ELF-1 (cell line): ENCODE measurements around the gene ELOVL4.

ENCODE experiments used
- DNase-seq: peaks from one replicate; pipeline ENCODE4 v3.0.0-alpha.2; 2016; ENCODE audit warnings: low read depth, low spot score

Gene ELOVL4

DNA sequence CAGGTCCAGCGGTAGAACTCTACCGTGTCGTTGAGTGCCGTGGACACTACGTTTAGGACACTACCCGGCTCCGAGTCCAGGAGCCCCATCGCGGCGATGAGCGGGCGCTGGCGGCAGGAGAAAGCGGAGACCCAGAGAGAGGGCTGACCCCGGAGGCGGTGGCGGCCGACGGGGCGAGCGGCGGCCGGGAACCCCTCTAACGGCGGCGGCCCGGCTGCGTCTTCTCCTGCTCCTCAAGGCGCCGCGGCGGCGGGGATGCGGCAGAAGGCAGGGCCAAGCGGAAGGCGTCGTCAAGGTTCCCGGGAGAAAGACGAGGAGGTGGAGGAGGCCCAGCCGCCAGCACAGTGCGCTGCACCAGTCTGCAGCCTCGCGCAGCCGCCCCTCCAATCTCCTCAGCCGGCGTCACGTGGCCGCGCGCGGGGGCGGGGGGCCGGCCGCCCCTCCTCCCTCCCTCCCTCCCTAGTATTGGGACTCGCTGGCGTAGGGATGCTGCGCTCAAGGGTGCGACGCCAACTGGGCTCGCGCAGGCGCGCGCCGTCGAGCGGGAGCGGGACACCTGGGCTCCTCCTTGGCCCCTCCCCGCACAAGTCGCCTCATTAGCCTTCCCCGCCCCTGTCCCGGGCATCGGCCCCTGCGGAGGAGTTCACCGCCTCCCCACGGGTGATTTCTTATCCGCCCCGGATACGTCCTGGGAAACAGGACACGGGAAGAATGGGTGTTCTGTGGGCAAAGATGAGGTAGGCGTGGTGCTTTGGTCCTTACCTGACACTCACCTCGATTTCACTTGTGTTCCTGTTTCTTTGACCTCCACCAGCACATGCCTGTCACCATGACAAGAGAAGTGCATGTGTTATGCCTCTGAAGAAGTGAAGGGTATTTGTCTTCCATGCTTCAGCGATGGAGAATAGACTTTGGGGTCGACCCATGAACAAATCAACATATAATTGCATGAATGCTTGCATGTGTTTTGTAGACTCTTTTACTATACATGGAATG, at the start of gene ELOVL4:
Gene ELOVL4 (minus strand): TSS at position 363 of the 996 bp plus-strand sequence. CDS start 274 bp downstream, at position 89.
- DNase-seq: peak; percentile 90

DNA sequence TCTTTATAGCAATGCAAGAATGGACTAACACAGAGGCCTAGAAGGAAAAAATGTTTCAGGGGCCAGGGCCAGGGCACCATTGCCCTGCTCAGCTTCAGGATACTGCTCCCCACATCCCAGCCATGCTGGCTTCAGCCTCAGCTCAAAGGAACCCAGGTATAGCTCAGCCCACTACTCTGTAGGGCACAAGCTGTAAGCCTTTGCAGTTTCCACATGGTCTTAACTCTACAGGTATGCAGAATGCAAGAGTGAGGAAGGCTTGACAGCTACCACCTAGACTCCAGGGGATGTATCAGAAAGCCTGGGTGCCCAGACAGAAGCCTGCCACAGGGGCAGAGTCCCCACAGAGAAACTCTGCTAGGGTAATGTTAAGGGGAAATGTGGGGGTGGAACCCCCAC, 46.6 kb upstream of the ELOVL4 start:
- no peak for DNase-seq

DNA sequence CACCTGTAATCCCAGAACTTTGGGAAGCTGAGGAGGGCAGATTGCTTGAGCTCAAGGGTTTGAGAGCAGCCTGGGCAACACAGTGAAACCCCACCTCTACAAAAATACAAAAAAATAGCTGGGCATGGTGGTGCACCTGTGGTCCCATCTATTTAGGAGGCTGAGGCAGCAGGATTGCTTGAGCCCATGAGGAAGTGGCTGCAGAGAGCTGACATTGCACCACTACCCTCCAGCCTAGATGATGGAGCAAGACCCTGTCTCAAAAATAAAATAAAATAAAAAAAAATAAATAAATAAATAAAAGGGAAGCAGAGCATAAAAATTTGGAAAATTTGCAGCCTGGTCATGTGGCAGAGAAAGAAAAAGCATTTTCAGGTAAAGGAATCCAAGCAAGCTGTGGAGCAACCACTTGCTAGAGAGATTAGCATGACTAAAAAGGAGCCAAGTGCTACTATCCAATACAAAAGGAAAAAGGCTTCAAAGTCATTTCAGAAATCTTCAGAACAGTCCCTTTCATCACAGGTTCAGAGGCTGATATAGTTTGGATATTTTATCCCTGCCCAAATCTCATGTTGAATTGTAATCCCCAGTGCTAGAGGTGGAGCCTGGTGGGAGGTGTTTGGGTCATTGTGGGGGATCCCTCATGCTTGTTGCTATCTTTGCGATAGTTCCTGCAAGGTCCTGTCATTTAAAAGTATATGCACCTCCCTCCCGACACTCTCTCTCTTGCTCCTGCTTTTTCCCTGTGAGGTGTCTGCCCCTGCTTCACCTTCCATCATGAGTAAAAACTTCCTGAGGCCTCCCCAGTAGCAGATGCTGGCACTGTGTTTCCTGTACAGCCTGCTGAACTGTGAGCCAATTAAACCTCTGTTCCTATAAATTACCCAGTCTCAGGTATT, 45.9 kb upstream of the ELOVL4 start:
- DNase-seq: peak; percentile 2

DNA sequence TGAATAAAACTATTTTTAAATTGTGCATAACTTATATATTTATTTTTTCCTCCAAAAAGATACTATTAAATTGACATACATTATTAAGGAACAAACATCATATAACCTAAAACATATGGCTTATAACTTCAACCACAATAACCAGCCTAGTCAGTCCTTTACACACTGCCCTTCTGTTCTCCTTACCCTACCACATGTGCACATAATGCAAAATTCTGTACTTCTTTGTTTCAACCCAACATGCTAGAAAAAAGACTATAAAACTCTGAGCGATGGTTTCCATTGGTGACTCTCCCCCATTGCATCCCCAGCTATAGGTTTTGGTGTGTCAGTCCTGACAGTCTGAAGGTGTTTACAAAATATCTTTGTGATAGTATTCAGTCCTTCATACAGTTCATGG, 42.3 kb upstream of the ELOVL4 start:
- no peak for DNase-seq

DNA sequence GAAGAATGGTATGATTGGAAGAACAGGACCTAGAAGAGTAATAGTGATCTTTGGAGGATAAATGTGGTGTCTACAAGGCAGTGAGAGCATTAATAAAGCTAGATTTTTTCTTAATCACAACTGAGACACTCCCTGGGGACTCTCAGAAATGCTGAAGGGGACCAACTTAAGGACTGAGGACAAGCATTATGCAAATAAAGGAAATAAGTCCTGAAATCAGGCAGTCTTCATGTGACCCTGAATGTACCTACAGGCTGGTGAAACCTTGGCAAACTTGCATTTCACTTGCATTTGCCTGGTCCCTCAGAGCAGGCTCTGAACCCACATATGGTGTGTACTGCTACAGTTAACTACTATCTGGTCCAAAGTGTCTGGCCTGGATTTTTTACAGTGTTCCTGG, 37.8 kb upstream of the ELOVL4 start:
- no peak for DNase-seq

DNA sequence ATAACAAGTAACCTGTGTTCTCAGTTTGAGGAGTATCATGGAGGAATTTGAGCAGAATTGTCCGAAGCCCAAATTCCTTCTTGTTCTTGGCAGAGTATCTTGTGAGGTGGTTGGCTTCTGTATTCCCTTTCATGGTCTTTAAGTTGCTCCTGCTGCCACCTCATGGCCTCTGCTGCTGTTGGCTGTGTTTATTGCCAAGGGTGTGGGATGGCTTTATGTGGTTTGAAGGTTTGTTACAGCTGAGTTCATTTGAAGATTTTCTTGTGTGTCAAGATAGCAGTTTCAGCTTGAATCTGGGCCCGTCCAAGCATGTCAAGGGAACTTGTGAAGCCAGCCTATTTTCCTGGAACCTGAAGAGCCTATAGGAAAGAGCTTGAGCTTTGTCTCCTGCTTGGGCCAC, 36.9 kb upstream of the ELOVL4 start:
- DNase-seq: peak; percentile 5

DNA sequence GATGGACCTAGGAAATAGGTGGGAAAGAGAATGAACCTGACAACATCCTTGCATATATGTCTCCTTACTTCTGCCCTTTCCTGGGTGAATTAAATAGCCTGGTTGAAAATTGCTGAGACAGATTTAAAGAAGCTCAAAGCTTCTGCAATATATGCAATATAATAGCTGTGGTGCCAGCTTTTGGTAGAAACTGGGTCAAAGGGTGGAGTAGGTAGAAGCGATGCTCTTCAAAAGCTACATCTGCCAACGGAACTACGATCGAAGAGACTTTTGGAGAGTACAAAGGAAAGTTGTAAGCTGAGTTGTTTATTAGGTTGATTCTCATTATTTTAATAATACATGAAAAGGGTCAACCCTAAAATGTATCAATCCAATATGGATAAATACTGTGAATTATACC, 34.3 kb upstream of the ELOVL4 start:
- no peak for DNase-seq

DNA sequence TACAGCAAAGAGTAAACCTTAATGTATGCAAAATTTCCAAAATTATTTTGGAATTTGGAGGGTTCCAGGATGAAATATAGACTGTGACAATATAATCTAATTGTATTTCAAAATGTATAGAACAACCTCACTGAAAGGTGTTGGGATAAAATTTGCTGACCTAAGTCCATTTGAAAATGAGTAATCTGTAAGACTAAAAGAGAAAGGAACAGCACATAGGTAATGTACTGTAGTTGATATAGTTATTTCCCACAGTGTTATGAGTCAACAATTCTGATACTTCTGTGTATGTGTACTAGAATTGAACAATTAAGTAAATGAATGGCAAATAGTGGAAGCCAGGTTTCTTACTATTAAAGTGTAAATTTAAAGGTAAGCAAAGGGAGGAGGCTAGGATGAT, 23.8 kb upstream of the ELOVL4 start:
- no peak for DNase-seq

DNA sequence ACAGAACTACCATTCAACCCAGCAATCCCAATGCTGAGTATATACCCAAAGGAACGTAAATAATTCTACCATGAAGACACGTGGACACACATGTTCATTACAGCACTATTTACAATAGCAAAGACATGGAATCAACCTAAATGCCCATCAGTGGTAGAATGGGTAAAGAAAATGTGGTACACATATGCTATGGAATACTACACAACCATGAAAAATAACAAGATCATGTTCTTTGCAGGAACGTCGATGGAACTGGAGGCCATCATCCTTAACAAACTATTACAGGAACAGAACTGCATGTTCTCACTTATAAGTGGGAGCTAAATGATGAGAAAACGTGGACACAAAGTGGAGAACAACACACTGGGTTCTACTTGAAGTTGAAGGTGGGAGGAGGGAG, 22.4 kb upstream of the ELOVL4 start:
- DNase-seq: no peak

DNA sequence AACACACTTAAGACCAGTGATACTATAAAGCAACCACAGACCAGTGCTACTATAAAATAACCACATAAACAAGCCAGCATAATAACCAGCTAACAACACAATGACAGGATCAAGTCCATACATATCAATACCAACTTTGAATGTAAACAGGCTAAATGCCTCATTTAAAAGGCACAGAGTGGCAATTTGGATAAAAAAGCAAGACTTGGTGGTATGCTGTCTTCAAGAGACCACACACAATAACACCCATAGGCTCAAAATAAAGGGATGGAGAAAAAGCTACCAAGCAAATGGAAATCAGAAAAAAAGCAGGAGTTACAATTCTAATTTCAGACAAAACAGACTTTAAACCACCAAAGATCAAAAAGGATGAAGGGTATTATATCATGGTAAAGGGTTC, 19.8 kb upstream of the ELOVL4 start:
- DNase-seq: no peak

DNA sequence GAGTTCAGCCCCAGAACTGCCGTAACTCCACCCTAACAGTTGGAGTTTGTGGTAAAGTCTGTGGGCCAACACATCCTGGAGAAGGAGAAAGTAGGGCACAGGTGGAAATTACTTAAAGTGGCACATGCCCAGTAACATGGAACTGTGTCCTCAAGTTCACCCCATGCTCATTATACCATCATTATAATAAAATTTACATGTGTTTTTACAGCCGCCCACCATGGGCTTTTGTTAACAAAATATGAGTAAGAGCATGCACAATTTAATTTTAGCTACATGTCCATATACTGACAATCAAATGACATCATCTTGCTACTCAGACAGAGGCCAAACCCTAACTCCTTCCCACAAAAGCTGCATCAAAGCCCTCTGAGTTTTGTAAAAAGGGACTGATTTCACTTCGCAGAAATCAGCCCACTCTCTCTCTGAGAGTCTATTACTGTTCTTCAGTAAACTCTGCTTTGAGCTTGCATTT, 17.3 kb upstream of the ELOVL4 start:
- no peak for DNase-seq

DNA sequence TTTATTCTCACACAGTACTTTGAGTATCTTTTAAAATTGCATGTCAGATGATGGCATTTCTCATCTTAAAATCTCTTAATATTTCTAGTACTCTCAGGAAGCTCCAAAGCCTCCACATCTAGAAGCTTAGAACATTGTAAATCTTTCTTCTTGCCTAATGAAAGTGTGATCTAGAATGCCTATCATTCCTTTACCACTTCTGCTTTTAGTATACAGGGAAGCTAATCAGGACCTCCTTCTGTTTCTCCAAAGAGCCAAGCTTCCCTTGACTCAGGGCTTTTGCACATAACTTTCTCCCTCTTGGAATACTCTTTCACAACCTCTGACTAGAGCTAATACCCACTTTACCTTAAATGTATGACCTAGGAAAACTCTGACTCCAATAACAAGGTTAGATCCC, 7.5 kb upstream of the ELOVL4 start:
- DNase-seq: no peak

DNA sequence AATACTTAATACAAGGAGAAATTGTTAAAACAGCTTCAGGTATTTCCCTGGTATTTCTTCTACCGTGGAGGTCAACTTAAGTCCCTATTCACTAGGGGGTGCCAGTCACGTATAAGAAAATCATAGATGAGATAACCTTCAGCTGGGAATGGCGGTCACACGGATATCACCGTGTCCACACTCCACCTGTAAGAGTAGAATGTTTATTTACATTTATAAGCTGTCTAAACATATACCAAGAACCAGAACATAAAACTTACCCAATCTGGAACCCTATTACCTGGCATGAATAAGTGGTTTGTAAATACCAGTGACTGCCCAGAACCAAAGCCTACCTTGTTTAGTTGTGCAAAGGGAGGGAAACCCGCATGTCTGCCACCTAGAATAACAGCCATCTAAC, 1.9 kb upstream of the ELOVL4 start:
- peak; percentile 32 for DNase-seq

DNA sequence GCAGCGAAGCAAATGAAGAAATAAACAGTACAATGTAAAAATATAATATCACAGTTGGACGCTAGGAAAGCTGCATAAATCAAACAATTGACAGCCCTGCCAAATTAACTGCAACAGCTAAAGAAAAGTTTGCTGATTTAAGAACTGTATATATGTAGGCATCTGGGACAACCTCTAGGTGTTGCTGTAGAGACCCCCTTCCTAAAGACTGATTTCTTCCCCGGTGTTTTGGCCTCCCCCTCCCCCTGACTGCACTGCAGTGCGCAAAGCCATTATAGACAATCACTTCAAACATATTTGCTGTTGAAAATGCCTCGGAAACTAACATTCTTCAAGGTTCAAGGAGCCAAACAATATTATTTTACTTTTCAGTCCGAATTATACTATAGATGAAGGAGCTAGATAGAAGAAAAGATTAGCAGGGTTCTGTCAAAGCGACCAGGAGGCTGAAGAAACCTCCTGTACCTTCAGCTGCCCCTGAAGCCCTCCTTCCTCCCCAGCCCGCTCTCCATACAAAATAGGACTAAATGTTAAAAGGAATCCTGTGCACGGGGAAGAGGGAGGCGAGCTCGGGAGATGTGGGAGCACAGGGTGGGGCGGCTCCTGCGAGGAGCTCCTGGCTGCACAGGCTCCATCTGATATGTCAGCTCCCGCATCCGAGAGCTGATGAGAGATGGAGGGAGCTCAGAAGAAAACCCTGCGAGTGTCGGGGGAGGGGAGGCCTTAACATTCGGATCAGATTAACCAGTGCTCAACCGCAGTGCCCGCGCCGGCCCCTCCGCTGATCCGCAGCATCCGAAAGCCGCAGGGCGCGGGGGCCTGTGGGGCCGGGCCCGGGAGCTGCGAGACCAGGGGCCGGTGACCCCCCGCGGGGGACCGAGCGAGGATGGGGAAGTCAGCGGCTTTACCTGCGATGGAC, 822 bp downstream of the ELOVL4 start:
- peak; percentile 51 for DNase-seq

DNA sequence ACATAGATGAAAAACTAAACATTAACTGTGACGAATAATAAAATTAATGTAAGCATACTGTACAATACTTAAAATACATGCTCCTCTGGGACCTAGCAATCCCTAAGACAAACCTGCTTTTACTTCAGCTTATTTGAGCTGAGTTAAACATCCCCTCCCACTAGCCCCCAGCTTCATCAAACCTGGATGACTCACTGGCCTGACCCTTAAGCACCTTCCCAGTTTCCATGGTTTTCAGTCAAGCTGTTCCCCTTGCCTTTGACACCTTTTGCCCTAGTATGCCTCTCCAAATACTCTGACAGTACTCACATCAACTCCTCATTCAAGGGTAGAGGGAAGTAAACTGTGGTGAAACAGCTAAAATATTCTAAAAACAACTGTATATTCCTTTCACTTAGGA, 4.2 kb downstream of the ELOVL4 start:
- peak; percentile 16 for DNase-seq

DNA sequence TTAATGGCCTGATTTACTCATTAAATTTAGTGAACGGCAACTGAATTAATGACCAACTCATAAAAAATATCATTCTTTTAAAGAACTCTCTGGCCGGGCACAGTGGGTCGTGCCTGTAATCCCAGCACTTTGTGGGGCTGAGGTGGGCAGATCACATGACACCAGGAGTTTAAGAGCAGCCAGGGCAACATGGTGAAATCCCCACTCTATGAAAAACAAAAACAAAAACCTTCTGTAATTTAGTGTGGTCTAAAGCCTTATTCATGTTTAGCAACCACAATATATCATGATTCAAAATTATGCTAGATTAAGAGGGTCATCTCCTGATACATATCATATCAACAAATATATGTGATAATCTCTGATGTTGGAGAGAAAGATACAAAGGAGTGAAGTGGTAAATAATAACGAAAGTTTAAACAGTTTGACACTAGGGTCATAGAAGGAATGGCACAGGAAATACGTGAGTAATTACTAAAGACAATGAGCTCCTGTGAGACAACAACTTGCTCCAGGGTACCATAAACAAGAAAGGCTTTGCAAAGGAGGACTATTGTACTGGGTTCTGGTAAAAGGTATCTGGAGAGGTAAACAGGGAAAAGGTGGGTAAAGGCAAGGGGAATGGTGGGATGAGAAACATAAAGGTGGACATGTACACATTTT, 5.7 kb downstream of the ELOVL4 start:
- DNase-seq: peak; percentile 15

DNA sequence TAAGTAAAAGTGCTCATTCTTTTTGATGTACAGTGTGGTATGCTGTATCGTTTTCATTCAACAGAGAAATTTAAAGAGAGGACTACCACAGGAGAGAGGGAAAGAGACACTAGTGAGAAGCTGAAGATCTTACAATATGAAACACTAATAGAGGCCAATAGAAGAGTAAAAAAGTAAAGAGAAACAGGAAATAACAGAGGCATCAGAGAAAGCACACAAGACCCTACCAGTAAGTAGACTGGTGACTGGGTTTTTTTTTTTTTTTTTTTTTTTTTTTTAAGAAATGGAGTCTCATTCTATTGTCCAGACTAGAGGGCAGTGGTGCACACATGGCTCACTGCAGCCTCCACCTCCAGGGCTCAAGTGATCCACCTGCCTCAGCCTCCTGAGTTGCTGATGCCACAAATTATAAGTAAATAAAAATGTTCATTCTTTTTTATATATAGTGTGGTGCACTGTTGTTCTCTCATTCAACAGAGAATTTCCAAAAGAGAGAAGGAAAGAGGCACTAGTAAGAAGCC, 18.8 kb downstream of the ELOVL4 start:
- no peak for DNase-seq

DNA sequence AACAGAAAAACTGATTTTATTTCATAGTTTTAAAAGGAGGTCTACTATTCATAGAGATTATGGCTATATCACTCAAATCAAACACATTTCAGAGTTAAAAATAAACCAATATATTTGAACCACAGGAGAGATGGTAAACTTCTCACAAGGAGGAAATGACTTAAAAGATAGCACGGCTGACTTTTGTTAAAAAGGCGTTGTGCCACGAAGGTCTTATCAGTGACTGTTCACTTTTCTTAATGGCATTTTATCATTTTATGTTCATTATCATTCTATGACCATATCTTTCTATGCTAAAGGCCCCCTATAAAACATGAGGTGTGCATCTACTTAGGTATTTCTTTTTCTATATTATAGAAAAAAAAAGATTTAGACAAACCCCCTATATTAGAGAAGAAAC, 19.6 kb downstream of the ELOVL4 start:
- no peak for DNase-seq

DNA sequence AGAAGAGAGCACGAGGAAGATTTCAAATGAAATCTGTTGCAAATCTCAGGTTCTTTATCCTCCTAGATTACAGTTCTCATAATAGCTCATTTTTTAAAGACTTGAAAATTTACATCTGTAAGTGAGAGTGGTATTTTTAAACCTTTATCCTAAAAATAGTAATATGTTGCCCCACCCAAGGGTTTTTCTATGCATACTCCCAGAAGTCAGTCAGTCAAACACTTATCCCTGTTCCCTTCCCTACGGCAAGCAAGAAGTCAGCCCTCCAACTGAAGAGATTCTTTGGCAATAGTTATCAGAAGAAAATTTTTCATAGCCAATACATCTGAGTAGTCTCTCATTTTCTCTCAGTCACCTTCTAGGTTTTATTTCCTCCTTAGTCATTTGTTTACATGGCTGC, 24.1 kb downstream of the ELOVL4 start:
- DNase-seq: no peak

DNA sequence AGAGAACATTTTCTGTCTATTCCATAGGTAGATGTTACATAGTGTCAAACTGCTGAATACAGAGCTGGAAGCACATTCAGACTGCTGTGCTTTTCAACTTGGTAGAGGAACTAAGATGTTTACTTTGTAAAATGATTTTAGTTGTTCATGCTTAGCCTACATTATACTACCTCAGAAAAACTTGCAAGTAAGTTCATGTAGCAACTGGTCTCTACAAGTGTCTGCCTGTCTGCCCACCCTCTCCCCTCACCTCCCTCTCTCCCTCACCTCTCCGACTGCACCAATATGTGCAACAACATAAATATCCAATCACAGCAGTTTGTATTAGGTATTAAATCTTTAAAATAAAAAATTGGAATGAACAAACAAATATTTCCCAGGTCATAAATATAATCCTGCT, 25.3 kb downstream of the ELOVL4 start:
- DNase-seq: no peak
